ENCODE data around the gene RAP1B. TPM values are rescaled to one million over a fixed set of nuclear protein-coding genes. Genes with fewer than 3 reads are reported as not detected.

Gene RAP1B
- total and polyA plus RNA-seq, 2 donors (not counting 3 experiments of a cell fraction or from before 2014, with no cell fraction given), result 147 to 174 TPM

DNA sequence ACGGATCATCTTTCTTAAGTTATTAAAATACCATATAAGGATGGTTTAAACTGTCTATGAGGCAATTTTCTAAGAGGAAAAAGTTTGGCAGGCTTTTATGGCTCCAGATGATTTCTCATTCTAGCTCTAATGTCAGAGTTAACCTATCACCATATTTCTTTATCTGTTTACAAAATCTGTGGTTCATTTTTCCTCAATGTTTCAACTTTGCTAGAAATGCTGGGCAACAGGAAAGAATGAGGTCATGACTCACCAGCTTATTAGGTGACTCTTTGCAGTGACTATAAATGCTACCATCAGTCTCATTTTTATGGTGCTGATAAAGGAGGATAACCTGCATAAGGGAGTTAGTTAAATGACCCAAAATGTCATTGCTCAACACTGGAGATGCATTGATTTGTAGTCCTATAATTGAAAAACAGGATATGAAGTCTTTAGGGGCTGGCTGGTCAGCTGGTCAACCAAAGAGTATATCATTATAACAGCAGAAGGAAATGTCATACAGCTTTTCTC, 45.3 kb upstream of the RAP1B start:
- CTCF ChIA-PET, result interaction anchor here (1.1 to 1.7 kb wide), 5 partner anchors 14 to 243 kb away, joined by 3 to 5 read pairs (median 4); partner anchors contain the start of genes MDM2 and RAP1B
- TF ChIP-seq JUN (IDR thresholded peaks at IDR 0.05; ENCODE audit: borderline replicate concordance, insufficient read depth, insufficient read length, low read depth), result peak; percentile 93
- peak; percentile 83 for TF ChIP-seq FOS (IDR thresholded peaks at IDR 0.05; ENCODE audit: borderline replicate concordance, insufficient read depth, low read length)
- TF ChIP-seq, protein P1, sequence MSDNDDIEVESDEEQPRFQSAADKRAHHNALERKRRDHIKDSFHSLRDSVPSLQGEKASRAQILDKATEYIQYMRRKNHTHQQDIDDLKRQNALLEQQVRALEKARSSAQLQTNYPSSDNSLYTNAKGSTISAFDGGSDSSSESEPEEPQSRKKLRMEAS (IDR thresholded peaks at IDR 0.05; ENCODE audit: insufficient read depth, insufficient read length), result no peak
- TF ChIP-seq GATA2 (IDR thresholded peaks at IDR 0.05; ENCODE audit: insufficient read depth, insufficient read length, low read depth, low read length), result peak; percentile 98
- TF ChIP-seq POLR2A (IDR thresholded peaks at IDR 0.05; ENCODE audit: low read depth, low read length), result no peak
- peak; percentile 47 for TF ChIP-seq POLR2AphosphoS5 (IDR thresholded peaks at IDR 0.05; ENCODE audit: insufficient read depth, low read depth, low read length)
- TF ChIP-seq EZH2 (IDR thresholded peaks at IDR 0.05; ENCODE audit: borderline replicate concordance, low read depth, low read length, severe bottlenecking), result no peak
- no peak for TF ChIP-seq MYC (IDR thresholded peaks at IDR 0.05; ENCODE audit: low read depth, low read length)
- TF ChIP-seq, protein P2, sequence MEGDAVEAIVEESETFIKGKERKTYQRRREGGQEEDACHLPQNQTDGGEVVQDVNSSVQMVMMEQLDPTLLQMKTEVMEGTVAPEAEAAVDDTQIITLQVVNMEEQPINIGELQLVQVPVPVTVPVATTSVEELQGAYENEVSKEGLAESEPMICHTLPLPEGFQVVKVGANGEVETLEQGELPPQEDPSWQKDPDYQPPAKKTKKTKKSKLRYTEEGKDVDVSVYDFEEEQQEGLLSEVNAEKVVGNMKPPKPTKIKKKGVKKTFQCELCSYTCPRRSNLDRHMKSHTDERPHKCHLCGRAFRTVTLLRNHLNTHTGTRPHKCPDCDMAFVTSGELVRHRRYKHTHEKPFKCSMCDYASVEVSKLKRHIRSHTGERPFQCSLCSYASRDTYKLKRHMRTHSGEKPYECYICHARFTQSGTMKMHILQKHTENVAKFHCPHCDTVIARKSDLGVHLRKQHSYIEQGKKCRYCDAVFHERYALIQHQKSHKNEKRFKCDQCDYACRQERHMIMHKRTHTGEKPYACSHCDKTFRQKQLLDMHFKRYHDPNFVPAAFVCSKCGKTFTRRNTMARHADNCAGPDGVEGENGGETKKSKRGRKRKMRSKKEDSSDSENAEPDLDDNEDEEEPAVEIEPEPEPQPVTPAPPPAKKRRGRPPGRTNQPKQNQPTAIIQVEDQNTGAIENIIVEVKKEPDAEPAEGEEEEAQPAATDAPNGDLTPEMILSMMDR (IDR thresholded peaks at IDR 0.05; ENCODE audit: extremely low read depth in 1 of 2, insufficient read depth in 1 of 2, low read depth in 1 of 2, low read length in 2 of 2), result no peak
- Histone ChIP-seq H3K9me1 (replicated peaks; ENCODE audit: control insufficient read depth, extremely low read depth, insufficient read depth, low read length) (no peaks in the 10 kb centered on the region), H3K79me2 (ENCODE audit: control insufficient read depth, insufficient read depth, low read length) (no peaks in the 10 kb centered on the region), H3K4me2 (ENCODE audit: insufficient read depth, low read length) (no peak overlapping the region), H3K4me3 (replicated peaks in 1 of 3; ENCODE audit: insufficient read depth in 1 of 3, low read depth in 1 of 3, low read length in 3 of 3) (no peak overlapping the region), H3K4me1 (ENCODE audit: control insufficient read depth, extremely low read depth, insufficient read depth, low read length) (peaks cover 14% of the 10 kb centered on the region), H4K20me1 (replicated peaks; ENCODE audit: control insufficient read depth, extremely low read depth, insufficient read depth, low read length) (no peaks in the 10 kb centered on the region), H3K27me3 (ENCODE audit: control insufficient read depth in 2 of 2, insufficient read depth in 2 of 2, low read length in 2 of 2) (peaks cover 0 to 2% of the 10 kb centered on the region in 2 experiments), H2AFZ (ENCODE audit: low read depth, low read length) (no peak overlapping the region), H3K36me3 (ENCODE audit: control insufficient read depth in 2 of 2, extremely low read depth in 1 of 2, insufficient read depth in 2 of 2, low read length in 2 of 2) (no peaks in the 10 kb centered on the region), H3K27ac (ENCODE audit: insufficient read depth, low read depth, low read length) (no peak overlapping the region), H3K9ac (replicated peaks; ENCODE audit: extremely low read depth, insufficient read depth, low read length) (no peak overlapping the region), H3K9me3 (replicated peaks; ENCODE audit: control insufficient read depth, insufficient read depth, low read length) (no peaks in the 10 kb centered on the region)
- POLR2A ChIA-PET, result interaction anchor here (0.6 to 1.5 kb wide), 2 partner anchors 45 to 90 kb away, joined by 3 to 4 read pairs; partner anchors contain the start of gene RAP1B
- intact Hi-C loops (cut with micrococcal nuclease), result loop anchor here (5.0 kb wide), 1 partner anchor 47 kb away; the partner anchor contains the start of gene RAP1B
- FAIRE-seq (peak; percentile 92), DNase-seq (ENCODE audit: low read depth, low spot score) (peak; percentile 86)
- BruUV-seq (replicated peaks), result no TSS peak
- dilution Hi-C loops (cut with MboI; ENCODE audit: extremely low pct_ligation_motif_present, low sequenced_read_pairs), result no loop called here
